Measurements from ENCODE around the gene IGFBP3. TPM values are rescaled to one million over a fixed set of nuclear protein-coding genes. Genes with fewer than 3 reads are reported as not detected.

IGFBP3 gene
- total and polyA plus RNA-seq, 2 of the 13 experiments (the other 11 are each of a cell fraction or from before 2014, with no cell fraction given), result 57.5 TPM; not detected in 1

DNA sequence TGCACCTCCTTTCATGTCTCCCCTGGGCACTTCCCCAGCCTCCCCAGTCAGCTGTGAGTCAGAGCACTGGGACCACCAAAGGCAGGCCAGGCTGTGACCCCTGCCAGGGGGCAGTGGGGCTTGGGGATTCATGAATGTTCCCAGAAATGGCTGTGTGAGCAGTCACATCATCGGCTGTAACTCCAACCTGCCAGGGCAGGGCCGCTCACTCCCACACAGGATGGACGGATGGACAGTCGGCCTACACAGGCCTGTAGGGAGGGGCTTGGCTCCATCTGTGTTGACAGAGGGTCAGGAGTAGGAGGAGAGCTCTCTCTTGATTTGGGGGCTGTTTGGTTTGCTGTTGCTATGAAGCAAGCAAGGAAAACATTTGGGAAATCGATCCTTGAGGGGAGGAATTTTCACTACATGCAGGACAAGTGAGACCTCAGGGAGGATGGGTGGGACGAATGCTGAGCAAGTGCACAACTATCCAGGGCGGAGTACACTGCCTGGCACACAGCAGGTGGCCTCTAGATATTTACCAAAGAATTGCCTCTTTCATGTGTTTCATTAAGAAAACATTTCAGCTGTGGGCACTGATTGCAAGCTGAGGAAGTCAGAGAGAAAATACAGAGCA lies 35.7 kb downstream of the IGFBP3 start (continued):
- TF ChIP-seq, protein P1, sequence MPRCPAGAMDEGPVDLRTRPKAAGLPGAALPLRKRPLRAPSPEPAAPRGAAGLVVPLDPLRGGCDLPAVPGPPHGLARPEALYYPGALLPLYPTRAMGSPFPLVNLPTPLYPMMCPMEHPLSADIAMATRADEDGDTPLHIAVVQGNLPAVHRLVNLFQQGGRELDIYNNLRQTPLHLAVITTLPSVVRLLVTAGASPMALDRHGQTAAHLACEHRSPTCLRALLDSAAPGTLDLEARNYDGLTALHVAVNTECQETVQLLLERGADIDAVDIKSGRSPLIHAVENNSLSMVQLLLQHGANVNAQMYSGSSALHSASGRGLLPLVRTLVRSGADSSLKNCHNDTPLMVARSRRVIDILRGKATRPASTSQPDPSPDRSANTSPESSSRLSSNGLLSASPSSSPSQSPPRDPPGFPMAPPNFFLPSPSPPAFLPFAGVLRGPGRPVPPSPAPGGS (CRISPR knock-in tag; IDR thresholded peaks at IDR 0.05), result peak; percentile 88; the same call in 1 of the 2 replicates
- TF ChIP-seq ZNF660 (CRISPR knock-in tag; IDR thresholded peaks at IDR 0.05; ENCODE audit: borderline replicate concordance, low read depth), result no peak
- TF ChIP-seq, protein P2, sequence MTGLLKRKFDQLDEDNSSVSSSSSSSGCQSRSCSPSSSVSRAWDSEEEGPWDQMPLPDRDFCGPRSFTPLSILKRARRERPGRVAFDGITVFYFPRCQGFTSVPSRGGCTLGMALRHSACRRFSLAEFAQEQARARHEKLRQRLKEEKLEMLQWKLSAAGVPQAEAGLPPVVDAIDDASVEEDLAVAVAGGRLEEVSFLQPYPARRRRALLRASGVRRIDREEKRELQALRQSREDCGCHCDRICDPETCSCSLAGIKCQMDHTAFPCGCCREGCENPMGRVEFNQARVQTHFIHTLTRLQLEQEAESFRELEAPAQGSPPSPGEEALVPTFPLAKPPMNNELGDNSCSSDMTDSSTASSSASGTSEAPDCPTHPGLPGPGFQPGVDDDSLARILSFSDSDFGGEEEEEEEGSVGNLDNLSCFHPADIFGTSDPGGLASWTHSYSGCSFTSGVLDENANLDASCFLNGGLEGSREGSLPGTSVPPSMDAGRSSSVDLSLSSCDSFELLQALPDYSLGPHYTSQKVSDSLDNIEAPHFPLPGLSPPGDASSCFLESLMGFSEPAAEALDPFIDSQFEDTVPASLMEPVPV (CRISPR knock-in tag; IDR thresholded peaks at IDR 0.05), result peak; percentile 88
- peak; percentile 61 to 98; a peak in 3 of 4 replicates for TF ChIP-seq EP300 (IDR thresholded peaks at IDR 0.05; ENCODE audit: low read depth in 2 of 2, low read length in 2 of 2)
- peak; percentile 98 for TF ChIP-seq EP300 (CRISPR knock-in tag; IDR thresholded peaks at IDR 0.05; ENCODE audit: borderline replicate concordance)
- 0 out of 2 replicates have a peak, but pooled peaks have one; percentile 49 for TF ChIP-seq ZSCAN29 (CRISPR knock-in tag; conservative IDR thresholded peaks at IDR 0.05)
- no peak for TF ChIP-seq SIN3B (IDR thresholded peaks at IDR 0.05; ENCODE audit: low read length)
- TF ChIP-seq, protein P3, sequence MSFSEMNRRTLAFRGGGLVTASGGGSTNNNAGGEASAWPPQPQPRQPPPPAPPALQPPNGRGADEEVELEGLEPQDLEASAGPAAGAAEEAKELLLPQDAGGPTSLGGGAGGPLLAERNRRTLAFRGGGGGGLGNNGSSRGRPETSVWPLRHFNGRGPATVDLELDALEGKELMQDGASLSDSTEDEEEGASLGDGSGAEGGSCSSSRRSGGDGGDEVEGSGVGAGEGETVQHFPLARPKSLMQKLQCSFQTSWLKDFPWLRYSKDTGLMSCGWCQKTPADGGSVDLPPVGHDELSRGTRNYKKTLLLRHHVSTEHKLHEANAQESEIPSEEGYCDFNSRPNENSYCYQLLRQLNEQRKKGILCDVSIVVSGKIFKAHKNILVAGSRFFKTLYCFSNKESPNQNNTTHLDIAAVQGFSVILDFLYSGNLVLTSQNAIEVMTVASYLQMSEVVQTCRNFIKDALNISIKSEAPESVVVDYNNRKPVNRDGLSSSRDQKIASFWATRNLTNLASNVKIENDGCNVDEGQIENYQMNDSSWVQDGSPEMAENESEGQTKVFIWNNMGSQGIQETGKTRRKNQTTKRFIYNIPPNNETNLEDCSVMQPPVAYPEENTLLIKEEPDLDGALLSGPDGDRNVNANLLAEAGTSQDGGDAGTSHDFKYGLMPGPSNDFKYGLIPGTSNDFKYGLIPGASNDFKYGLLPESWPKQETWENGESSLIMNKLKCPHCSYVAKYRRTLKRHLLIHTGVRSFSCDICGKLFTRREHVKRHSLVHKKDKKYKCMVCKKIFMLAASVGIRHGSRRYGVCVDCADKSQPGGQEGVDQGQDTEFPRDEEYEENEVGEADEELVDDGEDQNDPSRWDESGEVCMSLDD (CRISPR knock-in tag; IDR thresholded peaks at IDR 0.05; ENCODE audit: borderline replicate concordance), result no peak
- no peak; the same call in 1 of the 2 replicates for TF ChIP-seq ZNF274 (CRISPR knock-in tag; IDR thresholded peaks at IDR 0.05)
- TF ChIP-seq ZNF3 (CRISPR knock-in tag; IDR thresholded peaks at IDR 0.05), result peak; percentile 95
- no peak for TF ChIP-seq TOE1 (CRISPR knock-in tag; IDR thresholded peaks at IDR 0.05)
- TF ChIP-seq ZNF121 (CRISPR knock-in tag; IDR thresholded peaks at IDR 0.05), result peak; percentile 63
- no peak for TF ChIP-seq NFIC (IDR thresholded peaks at IDR 0.05; ENCODE audit: low read length)
- TF ChIP-seq, protein P4, sequence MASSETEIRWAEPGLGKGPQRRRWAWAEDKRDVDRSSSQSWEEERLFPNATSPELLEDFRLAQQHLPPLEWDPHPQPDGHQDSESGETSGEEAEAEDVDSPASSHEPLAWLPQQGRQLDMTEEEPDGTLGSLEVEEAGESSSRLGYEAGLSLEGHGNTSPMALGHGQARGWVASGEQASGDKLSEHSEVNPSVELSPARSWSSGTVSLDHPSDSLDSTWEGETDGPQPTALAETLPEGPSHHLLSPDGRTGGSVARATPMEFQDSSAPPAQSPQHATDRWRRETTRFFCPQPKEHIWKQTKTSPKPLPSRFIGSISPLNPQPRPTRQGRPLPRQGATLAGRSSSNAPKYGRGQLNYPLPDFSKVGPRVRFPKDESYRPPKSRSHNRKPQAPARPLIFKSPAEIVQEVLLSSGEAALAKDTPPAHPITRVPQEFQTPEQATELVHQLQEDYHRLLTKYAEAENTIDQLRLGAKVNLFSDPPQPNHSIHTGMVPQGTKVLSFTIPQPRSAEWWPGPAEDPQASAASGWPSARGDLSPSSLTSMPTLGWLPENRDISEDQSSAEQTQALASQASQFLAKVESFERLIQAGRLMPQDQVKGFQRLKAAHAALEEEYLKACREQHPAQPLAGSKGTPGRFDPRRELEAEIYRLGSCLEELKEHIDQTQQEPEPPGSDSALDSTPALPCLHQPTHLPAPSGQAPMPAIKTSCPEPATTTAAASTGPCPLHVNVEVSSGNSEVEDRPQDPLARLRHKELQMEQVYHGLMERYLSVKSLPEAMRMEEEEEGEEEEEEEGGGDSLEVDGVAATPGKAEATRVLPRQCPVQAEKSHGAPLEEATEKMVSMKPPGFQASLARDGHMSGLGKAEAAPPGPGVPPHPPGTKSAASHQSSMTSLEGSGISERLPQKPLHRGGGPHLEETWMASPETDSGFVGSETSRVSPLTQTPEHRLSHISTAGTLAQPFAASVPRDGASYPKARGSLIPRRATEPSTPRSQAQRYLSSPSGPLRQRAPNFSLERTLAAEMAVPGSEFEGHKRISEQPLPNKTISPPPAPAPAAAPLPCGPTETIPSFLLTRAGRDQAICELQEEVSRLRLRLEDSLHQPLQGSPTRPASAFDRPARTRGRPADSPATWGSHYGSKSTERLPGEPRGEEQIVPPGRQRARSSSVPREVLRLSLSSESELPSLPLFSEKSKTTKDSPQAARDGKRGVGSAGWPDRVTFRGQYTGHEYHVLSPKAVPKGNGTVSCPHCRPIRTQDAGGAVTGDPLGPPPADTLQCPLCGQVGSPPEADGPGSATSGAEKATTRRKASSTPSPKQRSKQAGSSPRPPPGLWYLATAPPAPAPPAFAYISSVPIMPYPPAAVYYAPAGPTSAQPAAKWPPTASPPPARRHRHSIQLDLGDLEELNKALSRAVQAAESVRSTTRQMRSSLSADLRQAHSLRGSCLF (CRISPR knock-in tag; IDR thresholded peaks at IDR 0.05; ENCODE audit: borderline replicate concordance), result no peak; the same call in 1 of the 2 replicates
- TF ChIP-seq ZNF598 (CRISPR knock-in tag; IDR thresholded peaks at IDR 0.05; ENCODE audit: borderline replicate concordance), result peak; percentile 48; the same call in 1 of the 2 replicates
- TF ChIP-seq MAZ (IDR thresholded peaks at IDR 0.05; ENCODE audit: borderline replicate concordance, low read depth, low read length), result peak; percentile 96
- peak; percentile 74; the same call in 1 of the 2 replicates for TF ChIP-seq MAZ (CRISPR knock-in tag; IDR thresholded peaks at IDR 0.05; ENCODE audit: low read depth)
- TF ChIP-seq ZNF432 (CRISPR knock-in tag; IDR thresholded peaks at IDR 0.05; ENCODE audit: borderline replicate concordance), result no peak
- TF ChIP-seq SMAD1 (CRISPR knock-in tag; IDR thresholded peaks at IDR 0.05; ENCODE audit: borderline replicate concordance, low read depth), result no peak

All from HepG2 (cell line).